ENCODE measurements around the gene KRTAP12-3. TPM values are rescaled to one million over a fixed set of nuclear protein-coding genes. Genes with fewer than 3 reads are reported as not detected.

The KRTAP12-3 gene
- total and polyA plus RNA-seq, 5 donors from 2014 or later: not detected

Other genes starting within 250 kb of the KRTAP12-3 start
- gene LRRC3, start 202.4 kb upstream of the KRTAP12-3 start, total RNA-seq: 1.6 TPM
- gene LRRC3, start 202.4 kb upstream of the KRTAP12-3 start, polyA plus RNA-seq: under 1 TPM; 0.15 to 0.44 (median 0.38) TPM
- not detected for gene KRTAP10-1, start 117.7 kb upstream of the KRTAP12-3 start, total RNA-seq
- not detected for gene KRTAP10-1, start 117.7 kb upstream of the KRTAP12-3 start, polyA plus RNA-seq
- not detected for gene KRTAP10-2, start 106.4 kb upstream of the KRTAP12-3 start, total RNA-seq
- not detected for gene KRTAP10-2, start 106.4 kb upstream of the KRTAP12-3 start, polyA plus RNA-seq
- gene KRTAP10-3, start 99.1 kb upstream of the KRTAP12-3 start, total RNA-seq: not detected
- not detected for gene KRTAP10-3, start 99.1 kb upstream of the KRTAP12-3 start, polyA plus RNA-seq
- gene KRTAP10-4, start 84.2 kb upstream of the KRTAP12-3 start, total RNA-seq: not detected
- not detected for gene KRTAP10-4, start 84.2 kb upstream of the KRTAP12-3 start, polyA plus RNA-seq
- not detected for gene KRTAP10-5, start 77.3 kb upstream of the KRTAP12-3 start, total RNA-seq
- not detected for gene KRTAP10-5, start 77.3 kb upstream of the KRTAP12-3 start, polyA plus RNA-seq
- gene KRTAP10-6, start 65.4 kb upstream of the KRTAP12-3 start, total RNA-seq: not detected
- gene KRTAP10-6, start 65.4 kb upstream of the KRTAP12-3 start, polyA plus RNA-seq: not detected
- not detected for gene KRTAP10-7, start 57.3 kb upstream of the KRTAP12-3 start, total RNA-seq
- gene KRTAP10-7, start 57.3 kb upstream of the KRTAP12-3 start, polyA plus RNA-seq: not detected
- not detected for gene KRTAP10-8, start 45.9 kb upstream of the KRTAP12-3 start, total RNA-seq
- gene KRTAP10-8, start 45.9 kb upstream of the KRTAP12-3 start, polyA plus RNA-seq: not detected
- gene KRTAP10-9, start 30.8 kb upstream of the KRTAP12-3 start, total RNA-seq: not detected
- not detected for gene KRTAP10-9, start 30.8 kb upstream of the KRTAP12-3 start, polyA plus RNA-seq
- not detected for gene KRTAP10-10, start 20.6 kb upstream of the KRTAP12-3 start, total RNA-seq
- gene KRTAP10-10, start 20.6 kb upstream of the KRTAP12-3 start, polyA plus RNA-seq: not detected
- gene KRTAP10-11, start 11.5 kb upstream of the KRTAP12-3 start, total RNA-seq: not detected
- not detected for gene KRTAP10-11, start 11.5 kb upstream of the KRTAP12-3 start, polyA plus RNA-seq
- not detected for gene KRTAP12-4, start 3.3 kb upstream of the KRTAP12-3 start, total RNA-seq
- gene KRTAP12-4, start 3.3 kb upstream of the KRTAP12-3 start, polyA plus RNA-seq: not detected
- gene KRTAP12-2, start 9.0 kb downstream of the KRTAP12-3 start, total RNA-seq: not detected
- not detected for gene KRTAP12-2, start 9.0 kb downstream of the KRTAP12-3 start, polyA plus RNA-seq
- gene KRTAP12-1, start 24.2 kb downstream of the KRTAP12-3 start, total RNA-seq: not detected
- not detected for gene KRTAP12-1, start 24.2 kb downstream of the KRTAP12-3 start, polyA plus RNA-seq
- not detected for gene KRTAP10-12, start 39.2 kb downstream of the KRTAP12-3 start, total RNA-seq
- not detected for gene KRTAP10-12, start 39.2 kb downstream of the KRTAP12-3 start, polyA plus RNA-seq
- gene TSPEAR, start 53.6 kb downstream of the KRTAP12-3 start, total RNA-seq: not detected
- under 1 TPM in 1 of 4 donors, not detected in 3; 0.05 TPM for gene TSPEAR, start 53.6 kb downstream of the KRTAP12-3 start, polyA plus RNA-seq
- gene UBE2G2, start 143.9 kb downstream of the KRTAP12-3 start, total RNA-seq: 109 TPM
- gene UBE2G2, start 143.9 kb downstream of the KRTAP12-3 start, polyA plus RNA-seq: 10 to 100 TPM; 42.8 to 50.9 (median 49.0) TPM
- gene SUMO3, start 160.1 kb downstream of the KRTAP12-3 start, total RNA-seq: 65.8 TPM
- gene SUMO3, start 160.1 kb downstream of the KRTAP12-3 start, polyA plus RNA-seq: 10 to 100 TPM; 76.3 to 88.9 (median 80.2) TPM
- 98.3 TPM for gene PTTG1IP, start 215.8 kb downstream of the KRTAP12-3 start, total RNA-seq
- 100 to 1,000 TPM in 1 of 4 donors, 10 to 100 TPM in 3; 78.5 to 100 (median 95.1) TPM for gene PTTG1IP, start 215.8 kb downstream of the KRTAP12-3 start, polyA plus RNA-seq